Stimulated activated CD4-positive, alpha-beta T cell treated with anti-CD3 and anti-CD28 coated beads, Interleukin-4, amount 100 ng/mL, for 1 hour (primary cell): ENCODE measurements around the gene LRP10.

ENCODE experiments used
- DNase-seq: peaks from one replicate; pipeline ENCODE4 v3.0.0-alpha.2; 2020

The LRP10 gene

GRCh38 chr14:22865424-22866405 is 5.8 kb upstream of the LRP10 start:
- no peak for DNase-seq

GRCh38 chr14:22866874-22867273 is 4.7 kb upstream of the LRP10 start:
- no peak for DNase-seq

GRCh38 chr14:22870811-22871223 is 723 bp upstream of the LRP10 start:
- DNase-seq: no peak

- DNase-seq: peak; percentile 74
These were observed 693 bp downstream of the LRP10 start for GRCh38 chr14:22872033-22872832.

- no peak for DNase-seq
These were observed 1.4 kb downstream of the LRP10 start for GRCh38 chr14:22872833-22873520.

- DNase-seq: no peak
These were observed 3.6 kb downstream of the LRP10 start for GRCh38 chr14:22875003-22875747.

GRCh38 chr14:22875748-22876319 is 4.3 kb downstream of the LRP10 start:
- no peak for DNase-seq

GRCh38 chr14:22877000-22877501 is 5.5 kb downstream of the LRP10 start:
- no peak for DNase-seq

- DNase-seq: no peak
These were observed 7.0 kb downstream of the LRP10 start for GRCh38 chr14:22878271-22879246.

GRCh38 chr14:22882064-22882463 is 10.5 kb downstream of the LRP10 start:
- DNase-seq: no peak

- DNase-seq: peak; percentile 40
These were observed 11.1 kb downstream of the LRP10 start for GRCh38 chr14:22882529-22883172.

GRCh38 chr14:22883173-22883976 is 11.8 kb downstream of the LRP10 start, which contains the start of gene REM2:
TSS of gene REM2 (plus strand) at chr14:22883222. CDS start at chr14:22883288, 66 bp downstream.
- no peak for DNase-seq

- DNase-seq: no peak
These were observed 12.7 kb downstream of the LRP10 start for GRCh38 chr14:22884076-22884737.

- DNase-seq: no peak
These were observed 13.4 kb downstream of the LRP10 start for GRCh38 chr14:22884738-22885523.

- DNase-seq: no peak
These were observed 14.4 kb downstream of the LRP10 start for GRCh38 chr14:22885975-22886374.

- peak; percentile 71 for DNase-seq
These were observed 15.1 kb downstream of the LRP10 start for GRCh38 chr14:22886500-22887259.
